ENCODE data around the gene GTPBP4.

Gene GTPBP4

DNA sequence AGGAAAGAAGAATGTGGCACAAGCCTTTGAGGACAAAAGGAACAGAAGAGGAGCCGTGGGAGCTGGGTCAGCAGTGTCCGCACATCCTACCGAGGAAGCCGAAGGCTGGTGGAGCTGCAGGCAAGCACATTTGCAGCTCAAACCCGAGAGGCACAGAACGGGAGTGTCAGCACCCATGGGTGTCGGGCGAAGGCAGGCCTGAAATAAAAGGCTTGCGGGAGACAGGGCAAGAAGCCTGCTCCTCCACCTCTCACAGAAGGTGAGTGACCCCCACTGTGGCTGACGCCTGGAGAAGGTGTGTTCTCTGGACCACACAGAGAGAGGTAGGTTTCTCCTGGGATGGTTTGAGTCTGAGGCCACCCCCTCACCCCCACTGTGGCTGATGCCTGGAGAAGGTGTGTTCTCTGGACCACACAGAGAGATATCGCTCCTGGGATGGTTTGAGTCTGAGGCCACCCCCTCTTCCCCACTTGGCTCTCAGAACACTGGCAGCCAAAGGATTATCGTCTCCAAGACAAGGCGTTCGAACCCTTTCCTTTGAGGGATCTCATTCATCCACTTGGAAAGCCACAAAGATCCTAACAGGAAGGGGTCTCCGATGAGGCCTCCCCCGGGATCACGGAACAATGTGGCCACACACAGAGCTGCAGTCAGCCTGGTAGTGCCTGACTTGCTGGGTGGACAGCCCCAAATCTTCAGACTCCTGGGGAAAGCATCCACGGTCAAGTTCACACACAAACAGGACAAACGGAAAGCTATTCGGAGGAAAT lies 21.6 kb upstream of the GTPBP4 start:
- DNase-seq (ENCODE audit: low read depth): no peak

DNA sequence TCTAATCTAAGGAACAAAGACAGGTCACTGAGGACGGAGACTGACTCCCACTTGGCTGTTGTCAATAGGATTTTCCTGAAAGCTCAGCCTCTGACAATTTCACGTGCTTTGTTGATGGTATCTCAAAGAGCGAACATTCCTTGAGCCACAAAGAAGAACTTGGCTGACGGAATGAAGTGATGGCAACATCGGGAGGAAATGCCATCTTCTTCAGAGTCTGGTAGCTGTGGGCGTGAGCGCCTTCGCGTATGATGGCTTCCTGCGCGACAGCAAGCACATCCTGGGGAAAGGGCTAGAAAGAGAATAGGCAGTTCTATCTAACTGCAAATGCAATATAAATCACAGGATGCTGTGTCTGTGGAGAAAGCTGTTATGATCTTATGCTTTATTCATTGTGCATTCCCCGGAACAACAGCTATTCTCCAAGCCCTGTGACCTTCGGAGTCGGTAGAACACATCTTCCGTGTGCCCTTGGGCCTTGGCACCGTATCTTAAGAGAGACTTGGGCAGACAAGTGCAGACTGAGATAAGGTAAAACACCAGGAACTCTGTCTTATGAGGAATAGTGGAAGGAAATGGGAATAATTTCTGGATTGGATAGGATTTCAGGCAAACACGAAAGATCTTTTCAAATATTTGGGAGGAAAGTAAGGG lies 19.6 kb upstream of the GTPBP4 start:
- no peak for DNase-seq (ENCODE audit: low read depth)

DNA sequence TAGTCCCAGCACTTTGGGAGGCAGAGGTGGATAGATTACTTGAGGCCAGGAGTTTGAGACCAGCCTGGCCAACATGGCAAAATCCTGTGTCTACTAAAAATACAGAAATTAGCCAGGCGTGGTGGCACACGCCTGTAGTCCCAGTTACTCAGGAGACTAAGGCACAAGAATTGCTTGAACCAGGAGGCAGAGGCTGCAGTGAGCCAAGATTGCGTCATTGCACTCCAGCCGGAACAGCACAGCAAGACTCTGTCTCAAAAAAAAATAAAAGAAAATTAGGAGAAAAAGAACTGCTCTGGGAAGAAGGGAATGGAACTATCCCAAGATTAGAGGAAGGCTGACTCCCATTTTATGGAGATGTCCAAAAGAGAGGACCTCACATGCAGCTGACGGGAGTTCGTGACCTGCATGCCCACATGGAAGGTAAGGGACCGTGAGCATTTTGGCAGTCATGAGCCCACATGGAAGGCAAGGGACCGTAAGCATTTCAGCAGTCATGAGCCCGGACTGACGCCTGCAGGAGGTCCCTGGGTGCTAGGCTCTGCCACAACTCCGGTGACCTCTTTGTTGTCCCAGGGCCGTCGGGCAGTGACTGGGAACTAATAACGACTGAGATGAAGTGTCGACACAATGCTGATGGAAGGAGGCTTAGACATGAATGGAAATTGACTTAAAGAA lies 18.6 kb upstream of the GTPBP4 start:
- DNase-seq (ENCODE audit: low read depth): no peak

DNA sequence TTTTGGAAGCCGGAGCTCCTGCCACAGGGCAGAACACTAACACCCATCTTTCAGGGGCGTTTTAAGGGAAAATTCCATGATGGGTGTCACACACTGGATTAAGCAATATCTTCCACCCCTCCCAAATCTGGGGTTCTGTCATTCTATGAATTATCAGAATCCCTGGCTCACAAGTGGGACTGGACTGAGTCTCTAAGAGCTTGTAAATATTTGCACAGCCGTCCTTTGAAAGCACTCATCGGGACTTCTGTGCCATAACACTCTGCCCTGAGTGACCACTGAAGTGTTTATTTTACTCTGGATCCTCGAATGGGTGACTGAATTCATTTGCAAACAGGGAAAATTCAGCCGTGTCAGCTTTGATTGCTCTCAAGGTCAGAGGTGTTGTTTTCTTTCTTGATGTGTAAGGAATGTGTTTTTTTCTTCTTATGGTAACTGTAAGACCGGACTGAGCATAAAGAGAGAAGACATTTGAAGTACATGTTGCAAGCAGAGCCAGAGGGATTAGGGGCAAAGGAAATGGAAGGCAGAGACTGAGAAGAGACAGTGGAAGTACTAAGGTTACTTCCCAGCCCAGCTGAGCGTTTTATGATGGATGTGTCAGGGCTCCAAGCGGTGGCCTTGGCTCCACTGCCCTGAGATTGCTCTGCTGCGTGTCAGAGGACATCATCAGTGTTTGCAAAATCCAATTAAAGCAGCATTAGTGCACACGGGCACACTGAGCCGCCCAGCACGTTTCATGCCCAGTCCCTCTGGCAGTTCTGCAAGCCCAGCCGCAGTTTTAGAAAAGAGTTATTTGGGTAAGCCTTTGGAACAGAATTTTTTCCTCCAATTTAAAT lies 17.7 kb upstream of the GTPBP4 start:
- no peak for DNase-seq (ENCODE audit: low read depth)

DNA sequence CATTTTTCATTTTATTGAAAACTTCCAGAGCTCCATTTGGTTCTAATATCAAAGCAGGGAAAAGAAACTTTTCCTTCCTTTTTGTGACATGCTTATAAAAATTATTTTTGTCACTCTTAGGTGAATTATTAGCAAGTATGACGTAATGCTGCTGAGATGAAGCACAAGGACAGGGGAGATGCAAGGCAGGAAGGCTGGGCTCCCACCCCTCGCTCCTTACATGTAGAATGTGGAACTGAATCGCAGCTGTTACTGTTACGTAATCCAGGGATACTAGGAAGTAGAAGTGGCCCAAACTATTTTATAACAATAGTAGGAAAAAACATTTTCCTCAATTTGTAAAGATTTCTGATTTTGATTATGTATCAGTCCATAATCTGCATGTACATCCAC lies 17.1 kb upstream of the GTPBP4 start:
- no peak for DNase-seq (ENCODE audit: low read depth)

DNA sequence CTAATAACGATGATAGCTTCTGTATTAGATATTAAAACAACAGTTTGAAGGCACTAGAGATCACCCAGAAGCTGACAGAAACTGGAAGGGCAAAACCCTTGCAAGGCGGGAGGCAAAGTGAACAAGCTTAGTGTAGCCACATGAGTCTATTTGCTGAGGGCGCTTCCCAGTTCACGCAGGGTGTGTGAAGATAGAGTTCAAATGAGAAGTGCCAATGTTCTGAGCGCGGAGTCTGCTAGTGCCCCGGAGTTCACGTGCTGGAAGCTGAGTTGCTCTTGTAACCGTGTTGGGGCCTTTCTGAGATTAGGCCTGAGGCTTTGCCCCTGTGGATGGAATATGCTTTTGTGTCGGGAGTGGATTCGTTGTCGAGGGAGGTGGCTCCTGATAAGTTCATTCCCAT lies 16.6 kb upstream of the GTPBP4 start:
- no peak for DNase-seq (ENCODE audit: low read depth)

DNA sequence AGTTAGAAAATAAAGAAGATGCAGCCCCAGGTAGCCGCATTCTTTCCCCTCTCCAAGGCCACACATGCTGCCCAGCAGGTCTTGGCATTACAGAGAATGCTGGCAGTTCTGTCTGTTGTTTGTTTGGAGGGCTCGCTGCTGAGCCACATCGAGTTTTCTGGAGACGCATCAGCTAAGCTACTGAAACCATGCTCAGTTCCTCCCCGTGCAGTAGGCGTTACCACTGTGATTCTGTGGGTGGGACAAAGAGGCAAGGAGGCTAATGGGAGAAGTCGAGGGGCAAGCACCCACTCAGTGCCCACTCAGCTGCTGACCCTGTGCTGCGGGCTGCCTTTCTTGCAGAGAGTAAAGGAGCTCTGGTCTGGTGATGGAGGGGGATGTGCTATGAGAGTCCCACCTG lies 15.5 kb upstream of the GTPBP4 start:
- DNase-seq (ENCODE audit: low read depth): no peak

DNA sequence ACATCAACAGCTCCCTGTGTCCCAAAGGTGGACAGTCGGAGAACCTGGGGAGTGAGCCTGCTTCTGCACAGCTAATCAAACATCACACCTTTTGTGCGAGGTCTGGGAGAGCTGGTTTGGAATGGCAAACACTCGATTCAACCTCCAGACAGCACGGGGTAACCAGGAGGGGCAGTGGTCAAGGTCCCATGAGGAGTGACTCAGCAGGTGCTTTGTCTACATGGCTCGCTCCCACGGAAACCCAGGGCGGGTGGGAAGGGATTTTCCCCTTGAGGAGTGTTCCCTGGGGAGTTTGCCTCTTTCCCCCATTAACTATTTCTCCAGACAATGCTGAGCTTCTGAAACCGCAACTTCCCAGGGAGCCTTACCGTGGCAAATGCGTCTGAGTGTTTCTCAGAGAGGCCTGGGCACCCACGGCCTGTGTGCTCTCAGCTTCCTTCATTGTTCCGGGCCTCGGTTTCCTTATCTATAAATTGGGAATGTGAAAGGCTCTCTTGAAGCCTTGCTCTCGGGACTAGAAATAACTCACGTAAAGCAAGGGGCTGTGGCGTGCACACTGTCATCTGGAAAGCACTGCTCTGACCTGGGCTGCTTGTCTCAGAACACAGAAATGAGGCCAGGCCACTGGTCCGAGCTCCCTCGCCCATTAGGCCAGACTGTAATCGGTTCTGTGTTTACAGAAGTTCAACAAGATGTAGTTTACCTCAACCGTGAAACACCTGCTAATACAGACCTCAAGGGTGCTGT lies 14.0 kb upstream of the GTPBP4 start:
- no peak for DNase-seq (ENCODE audit: low read depth)

DNA sequence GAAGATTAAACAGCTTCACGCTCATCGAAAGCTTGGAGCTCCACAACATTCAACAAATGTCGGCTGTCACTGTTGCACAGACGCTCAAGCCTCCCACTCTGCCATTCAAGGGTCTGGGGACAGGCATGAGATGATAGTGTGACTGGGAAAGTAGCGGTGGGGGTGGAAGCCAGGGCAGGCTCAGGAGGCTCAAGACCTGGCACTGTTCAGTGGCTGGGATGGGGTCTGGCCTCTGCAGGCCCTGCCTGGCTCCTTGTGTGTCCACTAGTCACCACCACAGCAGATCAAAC lies 13.5 kb upstream of the GTPBP4 start:
- DNase-seq (ENCODE audit: low read depth): no peak

DNA sequence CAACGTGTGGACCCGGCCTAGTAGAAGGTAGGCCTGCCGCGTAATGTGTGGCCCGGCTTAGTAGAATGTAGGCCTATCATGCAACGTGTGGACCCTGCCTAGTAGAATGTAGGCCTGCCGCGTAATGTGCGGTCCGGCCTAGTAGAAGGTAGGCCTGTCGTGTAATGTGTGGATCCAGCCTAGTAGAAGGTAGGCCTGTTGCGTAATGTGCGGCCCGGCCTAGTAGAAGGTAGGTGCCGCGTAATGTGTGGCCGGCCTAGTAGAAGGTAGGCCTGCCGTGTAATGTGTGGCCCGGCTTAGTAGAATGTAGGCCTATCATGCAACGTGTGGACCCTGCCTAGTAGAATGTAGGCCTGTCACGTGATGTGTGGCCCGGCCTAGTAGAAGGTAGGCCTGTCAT lies 11.9 kb upstream of the GTPBP4 start:
- DNase-seq (ENCODE audit: low read depth): no peak

DNA sequence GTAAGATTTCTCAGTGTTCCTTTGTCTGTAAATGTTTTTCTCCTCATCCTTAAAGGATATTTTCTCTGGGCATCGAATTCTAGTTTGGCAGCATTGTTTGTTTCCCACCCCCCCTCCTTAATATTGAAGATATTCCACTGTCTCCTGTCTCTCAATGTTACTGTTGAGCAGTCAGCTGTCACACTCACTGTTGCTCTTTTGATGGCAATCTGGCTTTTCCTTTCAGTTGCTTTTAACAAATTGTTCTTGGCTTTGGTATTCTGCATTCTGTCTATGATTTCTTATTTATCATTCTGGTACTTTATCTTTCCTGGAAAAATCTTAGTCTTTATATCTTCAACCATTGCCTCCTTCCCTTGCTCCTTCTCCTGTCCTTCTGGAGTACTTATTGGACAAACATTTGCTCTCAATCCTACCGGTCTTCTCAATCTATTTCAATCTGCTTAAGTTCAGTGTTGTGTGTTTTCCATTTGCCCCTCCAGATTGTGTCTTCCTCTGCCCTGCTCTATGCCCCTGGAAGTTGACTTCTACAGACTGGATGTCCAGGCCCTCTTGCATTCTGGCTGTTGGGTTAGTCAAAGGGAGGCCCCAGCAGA lies 9.3 kb upstream of the GTPBP4 start:
- no peak for DNase-seq (ENCODE audit: low read depth)

DNA sequence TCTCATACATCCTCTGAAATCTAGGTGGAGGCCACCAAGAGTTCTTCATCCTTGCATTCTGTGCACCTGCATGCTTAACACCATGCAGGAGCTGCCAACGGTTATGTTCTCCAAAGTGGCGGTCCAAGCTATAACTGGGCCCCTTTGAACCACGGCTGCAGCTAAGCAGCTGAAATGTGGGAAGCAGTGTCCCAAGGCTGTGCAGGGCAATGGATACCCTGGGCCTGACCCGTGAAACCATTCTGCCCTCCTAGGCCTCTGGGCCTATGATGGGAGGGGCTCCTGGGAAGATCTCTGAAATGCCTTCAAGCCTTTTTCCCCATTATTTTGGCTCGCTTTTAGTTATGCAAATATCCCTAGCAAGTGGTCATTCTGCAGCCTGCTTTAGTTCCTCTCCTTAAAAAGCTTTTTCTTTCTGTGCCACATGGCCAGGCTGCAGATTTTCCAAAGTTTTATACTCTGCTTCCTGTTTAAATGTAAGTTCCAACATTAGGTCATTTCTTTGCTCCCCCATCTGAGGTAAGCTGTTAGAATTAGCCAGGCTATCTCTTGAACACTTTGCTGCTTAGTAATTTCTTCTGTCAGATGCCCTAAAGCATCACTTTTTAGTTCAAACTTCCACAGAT lies 7.7 kb upstream of the GTPBP4 start:
- no peak for DNase-seq (ENCODE audit: low read depth)

DNA sequence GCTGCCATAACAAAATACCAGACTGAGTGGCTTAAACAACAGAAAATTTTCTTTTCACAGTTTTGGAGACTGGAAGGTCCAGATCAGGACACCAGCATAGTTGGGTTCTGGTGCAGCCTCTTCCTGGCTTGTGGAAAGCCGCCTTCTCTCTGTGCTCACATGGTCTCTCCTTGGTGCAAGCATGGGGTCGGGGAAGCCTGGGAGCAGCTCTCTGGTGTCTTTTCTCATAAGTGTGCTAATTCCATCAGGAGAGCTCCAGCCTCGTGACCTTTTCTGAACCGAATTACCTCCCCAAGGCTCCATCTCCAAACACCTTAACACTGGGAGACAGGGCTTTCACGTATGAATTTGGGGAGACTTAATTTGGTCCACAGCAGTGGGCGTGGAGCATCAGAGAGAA lies 4.8 kb upstream of the GTPBP4 start:
- no peak for DNase-seq (ENCODE audit: low read depth)

DNA sequence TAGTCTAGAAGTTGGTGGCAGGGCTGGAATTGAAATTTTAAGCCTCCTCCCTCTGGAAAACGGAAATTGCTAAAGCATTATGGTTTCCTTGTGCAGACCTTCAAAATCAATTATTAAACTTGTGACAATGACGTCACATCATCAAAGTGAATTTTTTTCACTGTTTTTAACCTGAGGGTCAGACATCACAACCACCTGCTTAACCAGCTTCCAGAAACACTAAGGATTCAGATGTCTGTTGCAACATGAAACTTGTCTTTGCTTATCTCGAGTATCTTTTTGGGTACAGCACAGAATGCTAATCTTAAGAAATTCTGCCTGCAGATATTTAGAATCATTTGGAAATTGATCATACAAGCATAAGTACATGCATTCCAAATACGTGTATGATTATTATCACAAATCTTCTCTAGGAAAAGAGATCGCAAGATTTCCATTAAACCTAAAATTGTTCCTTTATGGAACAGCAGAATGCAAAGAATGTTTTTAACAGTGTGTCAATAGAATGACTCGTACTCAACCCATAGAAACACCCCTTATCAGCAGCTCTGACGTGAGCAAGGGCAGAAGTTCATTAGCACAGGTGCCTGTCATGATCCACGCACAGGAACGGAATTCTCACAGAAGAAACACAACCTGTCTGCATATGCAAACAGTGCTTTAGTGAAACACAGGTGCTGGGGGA lies 4.1 kb upstream of the GTPBP4 start:
- DNase-seq (ENCODE audit: low read depth): peak; percentile 51

DNA sequence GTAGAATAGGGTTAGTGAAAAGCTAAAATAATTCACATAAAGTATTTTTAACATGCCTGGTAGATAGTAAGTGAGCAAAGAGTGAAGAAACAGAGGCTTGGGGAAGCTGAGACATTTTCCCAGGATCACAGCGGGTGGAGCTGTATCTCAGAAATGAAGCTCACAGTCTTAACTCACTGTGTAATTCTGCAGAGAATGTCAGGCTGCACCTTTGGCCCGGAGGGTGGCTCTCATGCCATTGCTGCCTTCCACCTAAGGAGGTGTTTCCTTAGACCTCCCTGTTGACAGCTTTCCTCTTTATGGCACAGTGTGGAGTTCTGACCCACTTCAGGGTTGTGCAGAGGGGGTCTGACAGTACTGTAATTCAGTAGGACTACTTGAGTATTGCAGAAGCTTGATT lies 2.9 kb upstream of the GTPBP4 start:
- DNase-seq (ENCODE audit: low read depth): no peak

DNA sequence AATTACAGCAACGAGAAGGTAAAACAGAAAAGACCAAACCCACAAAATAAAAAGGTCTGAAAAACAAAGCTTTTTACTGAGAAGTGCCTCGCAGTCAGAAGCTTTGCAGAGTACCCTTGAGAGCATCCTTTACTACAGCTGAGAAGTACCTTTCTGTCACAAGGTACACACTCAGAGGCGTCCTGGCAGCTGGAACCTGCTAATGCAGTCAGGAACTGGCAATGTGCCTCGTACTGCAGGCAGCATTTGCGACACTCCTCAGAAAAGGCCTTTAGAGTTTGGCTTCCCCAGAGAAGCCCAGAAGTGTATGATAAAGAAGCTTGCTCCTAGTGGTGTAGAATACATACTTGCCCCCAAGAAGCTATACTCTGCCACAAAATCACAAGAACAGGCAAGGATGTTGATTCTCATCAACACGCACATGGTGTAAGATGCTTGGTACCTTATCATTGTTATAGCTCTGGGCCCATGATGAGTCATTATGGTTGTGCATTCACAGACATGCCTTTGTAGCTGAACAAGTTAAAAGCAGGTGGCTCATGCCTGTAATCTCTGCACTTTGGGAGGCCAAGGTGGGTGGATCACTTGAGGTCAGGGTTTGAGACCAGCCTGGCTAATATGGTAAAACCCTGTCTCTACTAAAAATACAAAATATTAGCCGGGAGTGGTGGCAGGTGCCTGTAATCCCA lies 2.0 kb upstream of the GTPBP4 start:
- DNase-seq (ENCODE audit: low read depth): peak; percentile 88

DNA sequence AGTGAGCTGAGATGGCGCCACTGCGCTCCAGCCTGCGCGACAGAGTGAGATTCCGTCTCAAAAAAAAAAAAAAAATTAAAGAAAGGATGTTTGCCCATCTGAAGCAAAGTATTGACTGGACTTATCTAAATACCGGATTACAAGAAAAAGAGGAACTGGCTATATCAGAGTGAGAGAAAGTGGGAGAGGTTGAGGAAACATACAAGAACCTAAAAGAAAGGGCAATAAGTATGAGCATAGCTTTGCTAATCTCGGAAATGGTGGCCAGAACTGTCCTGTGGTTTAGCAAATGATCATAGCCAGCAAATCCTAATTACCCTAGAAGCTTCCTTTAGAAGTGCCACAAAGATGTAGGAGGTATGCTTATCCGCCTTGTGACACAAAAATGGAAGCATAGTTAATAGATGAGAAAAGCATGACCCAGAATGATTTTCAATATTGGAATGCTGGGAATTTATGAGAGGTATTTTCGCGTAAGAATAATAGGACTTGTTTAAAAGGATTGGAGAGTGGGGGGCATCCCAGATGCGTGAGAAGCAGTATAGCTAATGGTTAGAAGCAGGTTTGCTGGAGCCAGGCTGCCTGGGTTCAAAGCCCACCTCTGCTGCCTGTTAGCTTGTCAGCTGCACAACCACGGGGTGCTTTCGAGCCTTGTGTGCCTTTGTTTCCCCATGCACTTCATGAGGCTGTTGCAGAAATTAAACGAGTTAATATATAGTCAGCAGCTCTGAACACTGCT lies 1.2 kb upstream of the GTPBP4 start:
- peak; percentile 93 for DNase-seq (ENCODE audit: low read depth)

DNA sequence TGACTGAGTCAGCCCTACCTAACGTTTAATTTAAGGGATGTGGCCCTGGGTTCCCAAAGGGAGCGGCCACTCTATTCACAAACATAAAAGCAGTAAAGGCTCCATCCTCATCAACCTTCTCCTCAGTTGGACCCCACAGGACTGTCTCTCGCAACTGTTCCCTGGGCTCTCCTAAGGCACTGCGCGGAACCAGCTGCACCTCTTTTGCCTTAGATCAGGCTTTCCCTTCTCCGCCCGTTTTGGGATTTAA lies 689 bp upstream of the GTPBP4 start:
- DNase-seq (ENCODE audit: low read depth): no peak

All from ELR (cell line).